Bronchial epithelial cell (primary cell): ENCODE results near the gene CHI3L2. TPM values are rescaled to one million over a fixed set of nuclear protein-coding genes. Genes with fewer than 3 reads are reported as not detected.
A peak's percentile ranks its signal among the peaks of the same experiment; 100 is the strongest.

Experiments
- DNase-seq: peaks from one replicate; pipeline ENCODE4 v3.0.0-alpha.2; 2010; ENCODE audit warnings: low read depth
- FAIRE-seq: peaks from 2 replicates; lab custom pipeline; 2011; peaks lifted over from hg19 to GRCh38; lab: Jason Lieb, UNC
- H3K27me3 ChIP-seq: 2 replicates; pipeline ENCODE4 v1.5.1; 2011; ENCODE audit warnings: low read length; ENCODE audit not compliant: control insufficient read depth, insufficient read depth
- H3K36me3 ChIP-seq: 2 replicates; pipeline ENCODE4 v1.5.1; 2011; ENCODE audit warnings: low read length; ENCODE audit not compliant: control insufficient read depth, insufficient read depth
- H3K4me3 ChIP-seq: 2 replicates; pipeline ENCODE4 v1.5.1; 2011; ENCODE audit warnings: mild to moderate bottlenecking, low read depth, low read length, control low read depth
- total RNA-seq: library from RNA; depleted of rRNA; stranded (reverse); fragments of >200 nt; gene quantifications from 2 replicates; pipeline ENCODE4 v1.2.1, GENCODE V29; 2014
- TF ChIP-seq, protein P1 (sequence below): IDR thresholded peaks from 2 replicates; pipeline ENCODE4 v1.5.1; 2011; ENCODE audit warnings: mild to moderate bottlenecking, moderate library complexity, low read length, control low read depth, inconsistent platforms; ENCODE audit not compliant: insufficient read depth, severe bottlenecking

Gene CHI3L2
- total RNA-seq, 1 donor from 2014 or later = not detected

DNA sequence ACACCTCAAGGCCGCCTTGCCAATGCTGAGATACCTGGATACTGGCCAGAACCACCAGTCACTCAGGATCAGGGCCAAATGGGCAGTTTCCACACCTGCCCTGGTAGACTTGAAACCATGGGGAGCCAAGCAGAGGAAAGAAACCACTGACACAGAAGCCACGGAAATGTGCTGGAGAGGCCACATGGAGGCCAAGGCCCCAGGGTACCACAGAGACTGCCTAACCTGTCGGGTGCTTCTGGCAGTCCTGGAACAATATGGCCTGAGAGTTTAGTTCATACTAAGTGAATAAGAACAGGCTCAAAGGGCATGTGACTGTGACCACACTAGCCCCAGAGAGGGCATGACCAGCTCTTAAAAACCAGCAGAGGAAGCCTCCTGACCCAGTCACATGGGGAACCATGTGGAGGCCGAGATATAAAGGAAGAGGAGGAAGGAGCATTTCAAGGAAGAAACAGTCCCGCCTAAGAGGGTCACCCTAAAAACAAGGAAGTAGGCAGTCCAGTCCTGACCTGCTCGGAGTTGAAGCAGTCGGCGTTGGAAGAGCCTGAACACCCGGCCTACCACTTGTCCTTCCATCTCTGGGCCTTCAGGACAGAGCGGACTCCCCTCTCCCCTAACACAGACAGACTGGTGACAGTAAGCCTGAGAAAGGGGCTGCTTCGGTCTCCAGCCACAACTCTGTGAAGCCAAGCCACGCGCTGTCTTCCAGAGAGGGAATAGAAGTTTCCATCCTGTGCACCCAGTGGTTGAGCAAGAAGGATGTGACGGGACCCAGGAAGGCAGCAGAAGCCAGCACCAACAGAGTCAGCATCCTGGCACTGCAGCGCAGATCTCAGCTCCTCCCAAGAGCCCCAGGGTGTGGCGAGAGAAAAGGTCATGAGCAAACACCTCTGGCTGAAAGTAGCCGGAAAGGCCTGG is 27.4 kb upstream of the CHI3L2 start, which contains the start of gene DENND2D:
DENND2D (minus strand) TSS at position 766 of the 921 bp plus-strand sequence; CDS start at position 579, 187 bp downstream.
- FAIRE-seq (no peak), DNase-seq (no peak)
- Histone ChIP-seq H3K36me3 (peaks cover 29% of the 10 kb centered on the region), H3K4me3 (no peak within 1 kb of the TSS), H3K27me3 (no peaks in the 10 kb centered on the region)
- TF ChIP-seq, protein P1, sequence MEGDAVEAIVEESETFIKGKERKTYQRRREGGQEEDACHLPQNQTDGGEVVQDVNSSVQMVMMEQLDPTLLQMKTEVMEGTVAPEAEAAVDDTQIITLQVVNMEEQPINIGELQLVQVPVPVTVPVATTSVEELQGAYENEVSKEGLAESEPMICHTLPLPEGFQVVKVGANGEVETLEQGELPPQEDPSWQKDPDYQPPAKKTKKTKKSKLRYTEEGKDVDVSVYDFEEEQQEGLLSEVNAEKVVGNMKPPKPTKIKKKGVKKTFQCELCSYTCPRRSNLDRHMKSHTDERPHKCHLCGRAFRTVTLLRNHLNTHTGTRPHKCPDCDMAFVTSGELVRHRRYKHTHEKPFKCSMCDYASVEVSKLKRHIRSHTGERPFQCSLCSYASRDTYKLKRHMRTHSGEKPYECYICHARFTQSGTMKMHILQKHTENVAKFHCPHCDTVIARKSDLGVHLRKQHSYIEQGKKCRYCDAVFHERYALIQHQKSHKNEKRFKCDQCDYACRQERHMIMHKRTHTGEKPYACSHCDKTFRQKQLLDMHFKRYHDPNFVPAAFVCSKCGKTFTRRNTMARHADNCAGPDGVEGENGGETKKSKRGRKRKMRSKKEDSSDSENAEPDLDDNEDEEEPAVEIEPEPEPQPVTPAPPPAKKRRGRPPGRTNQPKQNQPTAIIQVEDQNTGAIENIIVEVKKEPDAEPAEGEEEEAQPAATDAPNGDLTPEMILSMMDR = no peak

DNA sequence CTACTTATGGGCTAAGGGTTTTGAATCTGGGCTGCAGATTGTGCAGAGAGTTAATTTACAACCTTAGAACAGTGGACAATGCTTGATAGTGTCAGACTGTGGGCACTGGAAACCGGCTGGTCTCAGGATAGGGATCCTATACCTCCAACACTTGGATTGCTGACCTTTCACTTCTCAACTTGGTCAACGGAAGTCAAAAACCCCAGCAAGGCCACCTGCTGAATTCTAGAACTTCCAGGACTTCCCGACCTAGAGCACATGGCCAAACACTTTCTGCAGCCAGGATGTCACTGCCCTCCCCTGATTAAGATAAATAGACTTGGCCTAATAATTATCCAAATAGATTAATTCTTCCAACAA is 26.7 kb upstream of the CHI3L2 start:
- FAIRE-seq (no peak), DNase-seq (no peak)
- Histone ChIP-seq H3K4me3 (no peak overlapping the region), H3K36me3 (peaks cover 27% of the 10 kb centered on the region), H3K27me3 (no peaks in the 10 kb centered on the region)
- TF ChIP-seq, protein P1 = no peak

DNA sequence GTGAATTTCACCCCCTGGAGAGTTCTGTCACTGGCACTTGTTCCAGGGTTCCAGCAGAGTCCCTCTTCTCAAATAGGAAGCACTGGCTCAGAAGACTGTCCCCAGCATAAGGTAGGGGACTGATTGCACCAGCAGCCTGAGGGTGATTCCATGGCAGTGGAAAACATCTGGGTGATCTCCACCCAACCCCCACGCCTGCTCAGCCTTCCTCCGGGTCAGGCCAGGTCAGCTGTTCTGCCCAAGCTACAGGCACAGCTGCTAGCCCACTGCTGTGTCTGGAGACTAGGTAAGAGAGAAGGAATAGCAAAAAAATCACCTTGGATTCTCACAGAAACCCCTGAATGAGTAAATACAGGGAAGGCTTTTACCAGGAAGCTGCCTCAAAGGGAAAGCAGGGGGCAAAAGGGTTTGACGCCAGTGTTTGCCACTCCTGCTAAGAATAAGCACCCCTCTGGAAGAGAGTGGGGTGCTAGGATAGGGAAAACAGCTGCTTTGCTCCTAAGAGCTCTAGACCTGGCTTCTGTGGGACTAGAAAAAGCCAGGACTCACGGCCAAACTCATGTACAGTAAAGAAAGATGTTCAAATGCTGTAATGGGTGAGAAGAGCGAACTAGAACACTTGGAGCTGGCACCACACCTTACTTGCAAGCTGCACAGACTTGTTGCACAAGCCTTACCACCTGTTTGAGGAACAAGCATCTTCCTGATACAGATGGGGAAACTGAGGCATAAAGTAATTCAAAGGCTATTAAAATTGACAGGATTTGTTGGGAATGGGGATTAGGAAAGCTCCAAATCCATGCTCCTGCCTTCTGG is 26.0 kb upstream of the CHI3L2 start:
- Histone ChIP-seq H3K36me3 (peaks cover 22% of the 10 kb centered on the region), H3K27me3 (no peaks in the 10 kb centered on the region), H3K4me3 (no peak overlapping the region)
- TF ChIP-seq, protein P1 = no peak
- DNase-seq (no peak), FAIRE-seq (no peak)

DNA sequence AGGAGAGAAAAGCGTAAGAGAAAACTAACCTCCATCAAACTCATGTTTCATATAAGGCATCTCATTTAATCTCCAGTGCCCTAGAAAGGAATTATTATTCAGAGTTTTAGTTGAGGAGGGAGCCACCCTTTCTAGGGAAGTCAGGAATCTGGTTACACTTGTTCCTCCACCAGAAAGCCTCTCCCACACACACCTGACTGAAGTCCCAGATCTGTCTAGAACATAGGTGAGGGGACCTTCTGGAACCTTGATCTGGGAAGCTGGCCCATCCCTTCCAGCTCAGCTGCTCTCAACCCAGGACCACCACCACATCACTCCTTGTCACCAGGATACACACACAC is 25.2 kb upstream of the CHI3L2 start:
- Histone ChIP-seq H3K27me3 (no peaks in the 10 kb centered on the region), H3K4me3 (no peak overlapping the region), H3K36me3 (peaks cover 16% of the 10 kb centered on the region)
- peak; percentile 63 for DNase-seq
- no peak for FAIRE-seq
- TF ChIP-seq, protein P1 = no peak

DNA sequence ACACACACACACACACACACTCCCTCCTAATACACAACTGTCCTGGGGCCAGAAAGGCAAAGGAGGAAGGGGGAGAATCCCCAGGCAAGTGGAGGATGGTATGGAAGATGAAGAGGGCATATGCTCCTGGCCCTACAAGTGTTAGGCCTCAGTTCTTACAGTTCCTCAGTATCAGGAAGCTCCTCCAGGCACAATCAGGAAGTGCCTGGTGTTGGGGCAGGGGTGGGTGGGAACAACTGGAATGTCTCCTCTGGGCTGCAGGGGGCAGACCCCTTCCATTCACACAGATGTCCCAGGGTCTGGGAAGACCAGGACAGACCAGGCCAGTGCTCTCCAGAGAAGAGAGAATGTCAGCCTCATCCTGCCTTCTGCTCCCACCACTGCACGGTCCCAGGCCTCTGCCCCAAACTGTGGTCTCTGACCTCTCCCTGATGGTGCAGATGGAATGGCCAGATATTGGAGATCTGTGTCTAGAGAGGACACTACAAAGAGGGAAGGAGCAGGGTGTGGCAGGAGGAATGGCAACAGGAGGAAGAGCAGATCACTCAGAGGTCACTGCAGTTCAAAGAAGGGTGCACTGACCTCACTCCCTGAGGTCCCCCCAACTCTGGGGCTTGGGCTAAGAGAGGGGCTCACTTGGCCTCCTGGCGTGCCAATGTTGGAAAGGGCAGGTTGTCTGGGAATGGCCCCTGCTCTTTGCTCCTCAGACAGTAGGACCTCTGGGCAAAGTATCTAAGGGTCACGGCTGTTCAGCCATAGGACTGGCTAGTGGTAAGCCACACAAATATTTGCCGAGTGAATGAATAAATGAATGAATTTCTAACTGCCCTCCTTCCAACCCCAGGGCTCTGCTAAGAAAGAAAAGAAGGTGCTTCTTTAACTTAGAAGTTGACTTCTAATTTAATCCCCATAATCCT is 24.5 kb upstream of the CHI3L2 start:
- no peak for DNase-seq
- Histone ChIP-seq H3K27me3 (no peaks in the 10 kb centered on the region), H3K36me3 (peaks cover 11% of the 10 kb centered on the region), H3K4me3 (peak overlapping the region; percentile 58)
- TF ChIP-seq, protein P1 = no peak
- FAIRE-seq = no peak
